GM18519 (cell line): ENCODE data around the gene BAG2.

Experiments
- ATAC-seq: cut with Tn5 transposase; IDR thresholded peaks from one replicate; pipeline ENCODE4 v1.9.1; 2021; ENCODE audit warnings: mild to moderate bottlenecking, moderate library complexity; ENCODE audit not compliant: unreplicated experiment, low FRiP score

BAG2 gene

DNA sequence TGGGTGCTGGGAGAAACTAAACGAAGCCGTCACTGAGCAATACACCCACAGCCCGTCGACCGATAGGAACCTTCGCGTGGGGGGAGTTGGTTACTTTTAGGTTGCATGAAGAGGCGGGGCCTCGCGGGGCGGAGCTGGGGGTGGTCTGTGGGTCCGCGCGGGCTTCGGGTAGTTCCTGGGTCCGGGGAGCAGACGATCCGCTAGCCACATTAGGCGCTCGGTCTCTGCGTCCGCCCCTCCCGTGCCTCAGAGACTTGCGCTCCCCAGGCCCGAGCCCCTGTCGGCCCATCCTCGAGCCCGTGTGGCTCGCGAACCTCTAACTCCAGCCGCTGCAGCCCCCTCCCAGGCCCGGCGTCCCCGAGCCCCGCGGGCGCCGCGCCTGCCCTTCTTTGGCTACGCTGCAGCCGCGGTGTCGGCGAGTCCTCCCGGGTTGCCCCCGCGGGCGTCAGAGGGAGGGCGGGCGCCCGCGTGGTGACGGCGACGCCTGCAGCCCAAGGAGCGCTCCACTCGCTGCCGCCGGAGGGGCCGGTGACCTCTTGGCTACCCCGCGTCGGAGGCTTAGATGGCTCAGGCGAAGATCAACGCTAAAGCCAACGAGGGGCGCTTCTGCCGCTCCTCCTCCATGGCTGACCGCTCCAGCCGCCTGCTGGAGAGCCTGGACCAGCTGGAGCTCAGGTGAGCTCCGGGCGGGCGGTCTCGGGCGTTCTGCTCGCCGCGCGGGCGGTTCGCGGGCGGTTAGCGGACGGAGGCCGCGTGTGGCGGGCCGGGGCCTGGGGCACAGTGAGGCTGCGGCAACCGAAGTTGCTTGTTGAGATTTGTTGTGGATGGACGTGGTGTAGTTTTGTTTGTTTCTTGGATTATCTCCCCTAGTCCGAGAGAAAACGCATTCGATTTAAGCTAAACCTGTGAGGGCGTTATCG lies at the start of gene BAG2:
BAG2 (plus strand) TSS at position 191 of the 920 bp plus-strand sequence; CDS start at position 563, 372 bp downstream.
- ATAC-seq = peak; percentile 74

DNA sequence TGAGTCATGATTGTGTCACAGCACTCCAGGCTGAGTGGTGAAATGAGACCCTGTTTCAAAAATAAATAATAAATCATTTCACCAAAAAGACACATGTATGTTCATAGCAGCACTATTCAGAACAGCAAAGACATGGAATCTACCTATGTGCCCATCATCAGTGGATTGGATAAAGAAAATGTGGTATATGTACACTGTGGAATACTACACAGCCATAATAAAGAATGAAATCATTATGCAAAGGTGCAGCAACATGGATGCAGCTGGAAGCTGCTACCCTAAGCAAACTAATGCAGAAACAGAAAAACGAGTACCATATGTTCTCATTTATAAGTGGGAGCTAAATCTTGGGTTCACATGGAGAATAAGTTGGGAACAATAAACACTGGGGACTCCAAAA lies 49.0 kb upstream of the BAG2 start:
- ATAC-seq = no peak

DNA sequence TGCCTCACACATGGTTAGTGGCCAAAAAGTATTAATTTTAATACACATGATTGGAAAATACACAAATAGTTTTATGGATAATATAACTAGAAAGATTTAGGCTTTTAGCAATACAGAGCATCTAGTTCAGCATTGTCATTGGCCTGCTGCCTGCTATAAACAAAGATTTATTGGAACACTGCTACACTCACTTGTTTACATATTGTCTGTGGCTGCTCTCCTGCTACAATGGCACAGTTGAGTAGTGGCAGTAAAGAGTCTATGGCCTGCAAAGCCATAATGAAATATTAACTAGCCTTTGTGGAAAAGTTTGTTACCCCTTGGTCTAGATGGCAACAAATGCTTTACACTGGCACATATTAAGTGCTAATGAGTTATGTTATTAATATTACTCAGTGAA lies 44.4 kb upstream of the BAG2 start:
- no peak for ATAC-seq

DNA sequence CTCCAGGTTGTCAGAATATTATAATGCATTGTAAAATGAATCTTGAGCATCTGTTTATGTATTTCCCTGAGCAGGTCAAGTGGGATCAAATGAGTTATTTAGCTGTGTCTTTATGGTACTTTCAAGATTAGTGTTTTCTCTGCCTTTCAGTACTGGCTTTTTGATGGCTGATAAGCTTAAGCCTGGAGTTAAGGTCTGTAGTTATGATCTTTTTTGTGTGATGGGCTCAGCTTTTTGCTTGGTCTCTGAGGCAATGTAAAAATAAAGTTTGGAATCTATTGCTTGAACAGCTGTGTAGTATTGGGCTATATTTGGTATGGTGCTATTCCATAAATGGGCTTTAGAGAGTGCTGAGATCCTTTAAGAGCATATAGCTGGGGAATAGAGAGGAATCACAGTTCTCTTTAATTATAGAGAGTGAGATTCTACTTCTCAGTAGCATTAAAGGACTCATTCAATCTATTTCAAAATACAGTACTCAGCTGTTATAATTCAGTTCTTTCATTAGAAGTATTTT lies 41.4 kb upstream of the BAG2 start:
- ATAC-seq = no peak

DNA sequence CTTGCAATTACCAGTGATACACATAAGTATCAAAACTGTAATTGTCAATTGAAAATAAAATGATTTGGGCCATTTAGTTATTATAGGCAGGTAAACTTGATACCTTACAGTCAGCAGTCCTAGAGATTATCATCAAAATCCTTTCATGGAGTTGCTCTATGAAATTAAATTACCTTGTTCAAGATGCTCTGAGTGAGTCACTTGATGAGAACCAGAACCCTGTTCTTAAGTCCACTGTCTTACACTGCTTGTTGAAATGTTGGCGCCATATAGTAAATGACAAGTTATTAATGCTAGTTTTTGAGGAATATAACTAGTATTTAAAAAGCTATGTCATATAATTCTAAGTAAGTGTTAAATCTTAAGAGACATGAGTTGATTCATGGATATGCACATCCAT lies 37.2 kb upstream of the BAG2 start:
- no peak for ATAC-seq

DNA sequence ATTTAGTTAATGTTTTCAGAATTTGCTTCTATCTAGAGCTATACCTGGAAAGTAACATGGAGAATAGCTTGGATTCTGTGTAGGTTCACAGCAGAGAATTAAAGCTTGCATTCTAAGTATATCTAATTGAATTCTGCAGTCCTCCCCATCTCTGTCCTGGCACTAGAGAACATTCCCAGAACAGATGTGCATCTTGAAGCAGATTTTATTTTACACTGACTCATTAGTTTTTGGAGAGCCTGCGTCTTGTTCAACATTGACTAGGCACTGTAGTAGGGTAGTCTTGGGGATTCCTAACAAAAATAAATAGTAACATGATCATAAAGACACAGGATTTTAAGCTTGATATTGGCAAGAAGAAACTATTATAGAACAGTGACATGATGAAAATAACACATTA lies 36.2 kb upstream of the BAG2 start:
- no peak for ATAC-seq

DNA sequence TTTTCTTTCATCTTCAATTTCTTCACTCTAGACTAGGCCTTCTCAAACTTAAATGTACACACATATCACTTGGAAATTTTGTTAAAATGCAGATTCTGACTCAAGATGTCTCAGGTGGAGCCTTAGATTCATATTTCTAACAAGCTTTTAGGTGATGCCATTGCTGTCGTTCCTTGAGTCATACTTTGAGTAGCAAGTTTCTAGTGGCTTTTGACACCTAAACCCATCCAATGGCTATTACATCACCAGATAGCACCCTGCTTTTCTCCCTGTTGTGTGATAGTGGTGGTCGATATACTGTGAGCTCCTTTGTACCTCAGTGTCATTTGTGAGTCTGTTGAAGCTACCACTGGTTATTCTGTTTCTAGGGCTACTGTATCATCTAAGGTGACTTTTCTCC lies 34.8 kb upstream of the BAG2 start:
- ATAC-seq = no peak

DNA sequence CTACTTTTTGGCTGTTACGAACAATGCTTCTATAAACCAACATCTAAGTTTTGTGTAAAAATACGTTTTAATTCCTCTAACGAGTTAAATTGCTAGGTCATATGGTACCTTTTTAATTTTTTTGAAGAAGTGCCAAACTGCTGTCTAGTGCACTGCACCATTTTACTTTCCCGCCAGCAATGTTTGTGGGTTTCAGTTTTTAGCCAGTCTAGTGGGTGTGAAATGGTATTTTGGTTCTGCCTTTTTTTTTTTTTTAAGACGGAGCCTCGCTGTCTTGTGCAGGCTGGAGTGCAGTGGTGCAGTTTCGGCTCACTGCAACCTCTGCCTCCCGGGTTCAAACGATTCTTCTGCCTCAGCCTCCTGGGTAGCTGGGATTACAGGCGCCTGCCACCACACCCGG lies 34.1 kb upstream of the BAG2 start:
- no peak for ATAC-seq

DNA sequence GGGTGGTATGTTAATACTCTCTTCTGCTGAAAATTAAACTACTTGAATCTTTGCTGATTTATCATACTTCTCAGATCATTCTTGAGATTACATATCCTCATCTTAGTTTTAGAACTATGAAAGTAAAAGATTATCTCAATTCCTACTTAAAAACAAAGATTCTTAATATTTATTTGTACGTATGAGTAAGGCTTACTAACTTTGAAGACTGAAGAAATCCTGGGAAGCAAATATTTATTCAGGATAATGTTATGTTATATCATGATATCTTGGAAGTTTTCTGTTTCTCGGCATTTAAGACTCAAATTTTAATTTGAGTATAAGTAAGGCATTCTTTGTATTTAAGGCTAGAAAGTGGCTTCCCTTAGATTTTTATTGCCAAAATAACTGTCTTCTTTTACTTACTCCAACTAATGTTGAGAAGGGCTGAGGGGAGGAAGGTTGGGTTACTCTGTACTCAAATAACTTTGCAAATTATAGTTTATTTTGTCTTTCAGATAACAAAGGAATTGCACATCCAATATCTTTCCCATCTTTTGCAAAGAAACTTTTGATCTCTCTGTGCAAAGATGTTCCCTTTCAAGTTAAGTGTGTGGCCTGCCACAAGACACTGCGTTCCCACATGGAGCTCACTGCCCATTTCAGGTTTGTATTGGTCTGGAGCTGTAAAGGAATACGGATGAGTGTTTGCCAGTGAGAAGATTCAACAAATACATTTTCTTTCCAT lies 30.5 kb upstream of the BAG2 start:
- no peak for ATAC-seq

DNA sequence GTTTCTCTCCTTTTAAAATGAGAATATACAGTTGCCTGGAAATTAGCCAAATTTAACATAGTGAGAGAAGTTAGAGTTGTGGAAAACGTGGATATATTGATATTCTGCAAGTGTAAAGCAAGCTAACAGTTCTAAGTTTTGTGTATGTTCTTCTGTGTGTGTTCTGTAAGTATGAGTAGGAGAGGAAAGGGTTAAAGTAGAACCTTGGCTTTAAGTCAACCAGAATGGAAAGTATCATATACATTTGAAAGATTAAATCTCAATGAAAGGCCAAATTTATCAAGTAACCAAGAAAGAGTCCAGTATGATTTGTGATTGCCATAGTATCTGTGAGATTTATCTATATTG lies 30.0 kb upstream of the BAG2 start:
- no peak for ATAC-seq

DNA sequence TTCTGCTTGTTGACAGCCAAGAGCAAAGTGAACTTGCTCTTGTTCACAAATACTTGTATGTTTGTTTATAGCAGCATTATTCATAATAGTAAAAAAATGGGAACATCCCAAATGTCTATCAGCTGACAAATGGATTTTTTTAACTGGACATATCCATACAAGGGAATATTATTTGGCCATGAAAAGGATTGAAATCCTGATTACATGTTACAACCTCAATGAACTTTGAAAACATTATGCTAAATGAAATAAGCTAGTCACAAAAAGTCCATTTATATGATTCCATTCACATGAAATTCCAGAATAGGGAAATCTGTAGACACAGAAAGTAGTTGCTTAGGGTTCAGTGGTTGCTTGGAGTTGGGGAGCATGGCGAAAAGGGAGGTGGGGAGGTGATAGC lies 28.4 kb upstream of the BAG2 start:
- ATAC-seq = no peak

DNA sequence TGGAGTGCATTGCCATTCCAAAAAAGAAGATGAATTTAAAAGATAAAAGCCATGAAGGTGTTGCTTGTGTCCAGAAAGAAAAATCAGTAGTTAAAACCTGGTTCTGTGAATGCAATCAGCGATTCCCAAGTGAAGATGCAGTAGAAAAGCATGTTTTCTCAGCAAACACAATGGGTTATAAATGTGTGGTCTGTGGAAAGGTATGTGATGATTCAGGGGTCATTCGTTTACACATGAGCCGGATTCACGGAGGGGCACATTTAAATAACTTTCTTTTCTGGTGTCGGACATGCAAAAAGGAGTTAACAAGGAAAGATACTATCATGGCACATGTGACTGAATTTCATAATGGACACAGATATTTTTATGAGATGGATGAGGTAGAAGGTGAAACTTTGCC lies 24.7 kb upstream of the BAG2 start:
- ATAC-seq = no peak

DNA sequence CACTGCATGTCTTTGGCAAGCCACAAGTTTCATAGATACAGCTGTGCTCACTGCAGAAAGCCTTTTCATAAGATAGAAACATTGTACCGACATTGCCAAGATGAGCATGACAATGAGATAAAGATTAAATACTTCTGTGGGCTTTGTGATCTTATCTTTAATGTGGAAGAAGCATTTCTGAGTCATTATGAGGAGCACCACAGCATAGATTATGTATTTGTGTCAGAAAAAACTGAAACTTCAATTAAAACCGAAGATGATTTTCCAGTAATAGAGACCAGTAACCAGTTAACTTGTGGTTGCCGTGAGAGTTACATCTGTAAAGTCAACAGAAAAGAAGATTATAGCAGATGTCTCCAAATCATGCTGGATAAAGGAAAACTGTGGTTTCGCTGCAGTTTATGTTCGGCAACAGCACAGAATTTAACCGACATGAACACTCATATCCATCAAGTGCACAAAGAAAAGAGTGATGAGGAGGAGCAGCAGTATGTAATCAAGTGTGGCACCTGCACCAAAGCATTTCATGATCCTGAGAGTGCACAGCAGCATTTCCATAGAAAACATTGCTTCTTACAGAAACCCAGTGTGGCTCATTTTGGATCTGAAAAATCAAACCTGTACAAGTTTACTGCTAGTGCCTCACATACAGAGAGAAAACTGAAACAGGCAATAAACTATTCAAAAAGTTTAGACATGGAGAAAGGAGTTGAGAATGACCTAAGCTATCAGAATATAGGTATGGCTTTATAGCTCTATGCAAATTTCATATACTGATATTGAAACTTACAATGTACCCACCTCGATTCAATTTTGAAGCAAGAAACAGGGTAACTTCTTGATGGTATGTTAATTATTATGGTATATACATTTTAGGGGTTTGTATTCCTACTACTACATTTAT lies 23.9 kb upstream of the BAG2 start:
- no peak for ATAC-seq

DNA sequence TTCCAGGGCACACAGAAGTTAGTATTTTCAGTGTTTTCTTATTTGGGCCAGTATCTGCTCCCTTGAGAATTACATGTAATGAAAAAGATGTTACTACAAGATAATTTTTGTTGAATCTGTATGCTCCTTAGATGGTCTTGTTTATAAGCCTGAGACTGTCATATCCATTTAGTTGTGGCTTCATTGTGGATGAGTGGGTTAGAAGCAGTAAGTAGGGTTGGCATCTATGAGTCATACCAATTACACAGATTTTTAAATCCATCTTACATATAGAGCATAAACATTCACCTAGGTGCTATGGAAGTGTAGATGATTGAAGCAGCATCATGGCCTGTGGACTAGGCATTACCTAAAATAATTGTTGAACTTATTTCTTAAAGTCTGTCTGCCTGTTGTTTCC lies 13.5 kb upstream of the BAG2 start:
- no peak for ATAC-seq

DNA sequence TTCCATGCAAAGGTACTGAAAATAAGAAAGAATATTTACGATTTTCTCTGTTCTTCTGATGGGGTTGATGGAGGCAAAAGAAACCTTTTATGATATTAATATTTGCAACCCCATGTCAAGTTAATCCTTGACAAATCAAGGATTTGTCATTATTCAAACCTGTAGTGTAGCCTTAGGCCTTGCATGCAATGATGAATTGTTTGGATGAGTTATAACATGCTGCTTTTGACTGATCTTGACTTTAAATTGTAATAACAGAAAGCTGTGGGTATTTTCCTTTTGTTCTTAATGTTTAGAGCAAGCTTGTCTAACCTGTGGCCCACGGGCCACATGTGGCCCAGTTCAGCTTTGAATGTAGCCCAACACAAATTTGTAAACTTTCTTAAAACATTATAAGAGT lies 13.0 kb upstream of the BAG2 start:
- no peak for ATAC-seq

DNA sequence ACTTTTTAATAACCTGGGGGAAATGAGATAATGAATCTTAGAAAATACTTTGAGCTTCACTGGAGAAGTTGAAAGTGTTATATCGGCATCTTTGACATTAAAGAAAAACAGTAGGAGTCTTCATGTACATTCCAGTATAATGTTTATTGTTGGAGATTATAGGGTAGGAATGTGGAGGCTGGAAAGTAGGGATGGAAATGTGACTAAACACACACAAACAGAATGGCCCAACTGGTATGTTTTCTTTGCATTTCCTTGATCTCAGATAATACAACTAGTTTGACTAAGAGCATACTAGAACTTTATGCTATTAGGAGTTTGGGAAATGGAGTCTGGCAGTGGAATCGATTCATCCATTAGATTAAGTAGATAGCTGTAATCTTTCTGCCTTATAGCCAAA lies 10.1 kb upstream of the BAG2 start:
- ATAC-seq = no peak

DNA sequence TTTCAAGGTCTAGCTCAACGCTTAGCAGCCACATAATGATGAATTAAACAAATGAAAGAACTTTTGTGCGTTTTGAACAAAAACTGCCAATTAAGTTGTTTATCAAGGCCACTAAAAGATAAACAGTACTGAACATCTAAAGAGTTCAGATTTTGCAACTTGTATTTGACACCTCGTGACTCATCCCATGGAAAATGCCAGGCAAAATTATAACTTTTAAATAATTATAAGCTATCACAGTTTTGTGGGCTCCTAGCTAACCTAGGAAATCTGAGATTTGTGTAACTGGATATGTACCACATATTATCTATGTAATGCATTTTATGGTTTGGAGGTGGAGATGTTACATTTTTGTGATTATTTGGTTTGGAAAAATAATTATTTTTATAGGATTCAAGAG lies 9.6 kb upstream of the BAG2 start:
- no peak for ATAC-seq

DNA sequence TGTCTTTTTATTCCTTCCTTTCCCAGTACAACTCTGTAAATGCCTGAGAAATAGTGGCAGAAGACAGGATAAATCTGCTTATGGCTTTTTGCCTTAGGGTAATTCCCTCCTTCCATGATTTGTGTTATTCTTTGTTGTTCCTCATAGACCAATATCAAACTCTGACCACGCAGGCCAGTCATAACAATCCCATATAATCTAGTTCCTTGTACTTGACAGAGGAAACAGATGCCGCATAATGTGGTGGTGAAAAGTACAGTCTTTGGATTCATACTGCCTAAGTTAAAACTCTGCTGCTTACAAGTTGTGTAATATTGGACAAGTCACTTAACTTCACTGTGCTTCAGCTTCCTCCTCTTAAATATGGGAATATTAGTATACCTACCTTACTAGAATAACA lies 8.2 kb upstream of the BAG2 start:
- no peak for ATAC-seq

DNA sequence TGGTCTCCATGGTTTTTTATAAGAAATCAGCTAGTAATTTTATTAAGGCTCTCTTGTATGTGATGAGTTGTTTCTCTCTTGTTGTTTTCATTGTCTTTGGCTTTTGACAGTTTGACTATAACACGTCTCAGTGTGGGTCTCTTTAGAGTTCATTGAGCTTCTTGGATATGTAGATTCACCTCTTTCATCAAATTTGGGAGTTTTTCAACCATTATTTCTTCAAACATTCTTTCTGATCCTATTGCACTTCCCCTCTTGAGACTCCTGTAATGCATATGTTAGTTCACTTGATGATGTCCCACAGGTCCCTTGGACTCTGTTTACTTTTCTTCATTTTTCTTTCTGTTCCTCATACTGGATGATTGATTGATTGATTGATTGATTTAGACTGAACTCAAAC lies 7.0 kb upstream of the BAG2 start:
- ATAC-seq = no peak

DNA sequence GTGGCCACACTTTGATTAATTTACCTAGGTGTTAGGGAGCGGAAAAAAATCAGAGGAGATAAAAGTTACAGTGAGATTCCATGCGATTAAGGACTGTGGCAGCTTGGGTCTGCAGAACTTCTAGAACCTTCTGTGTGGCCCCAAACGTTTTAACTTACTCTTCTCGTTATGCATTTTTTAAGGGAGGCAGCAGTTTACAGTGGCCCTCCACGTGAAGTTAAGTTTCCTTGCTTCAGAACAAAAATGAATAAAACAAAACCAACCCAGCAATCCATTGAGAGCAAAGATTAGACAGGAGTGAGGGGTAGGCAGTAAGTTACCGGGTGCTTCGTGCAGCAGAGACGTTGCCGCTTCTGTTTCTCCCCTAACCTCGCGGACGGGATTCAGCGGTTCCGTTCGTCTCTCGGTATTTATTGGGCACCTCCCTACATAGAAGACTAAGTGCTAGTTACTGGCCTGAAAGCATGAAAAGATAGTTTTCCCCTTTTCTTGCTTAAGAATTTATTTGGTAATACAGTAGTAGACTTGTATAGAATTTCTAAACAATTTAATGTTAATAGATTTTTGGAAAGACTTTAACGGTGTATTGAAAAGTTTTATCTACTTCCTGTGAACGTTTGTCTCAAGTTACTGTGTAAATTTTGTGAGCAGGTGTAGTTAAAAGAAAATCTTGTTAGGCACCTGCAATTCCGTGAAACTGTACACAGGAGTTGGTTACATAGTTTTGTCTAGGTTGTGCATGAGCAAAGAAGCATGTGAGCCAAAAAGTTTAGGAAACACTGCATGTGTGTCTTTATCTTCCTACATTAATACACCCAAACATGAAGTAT lies 1.1 kb downstream of the BAG2 start:
- no peak for ATAC-seq
